CD4-positive, alpha-beta T cell treated with Interleukin-21 for 1 hour (primary cell): ENCODE results near the gene NPLOC4.
"Not testable (repeated sequence)": the region's sequence is repeated elsewhere in the genome, so short reads cannot be mapped to it uniquely, and the experiment has no call there.

Experiments used
- DNase-seq: peaks from one replicate; pipeline ENCODE4 v3.0.0-alpha.2; 2020

NPLOC4 gene

GRCh38 chr17:81531998-81532404, 104.9 kb downstream of the NPLOC4 start:
- DNase-seq: not testable (repeated sequence)

GRCh38 chr17:81531013-81531412, 105.9 kb downstream of the NPLOC4 start:
- not testable (repeated sequence) for DNase-seq

GRCh38 chr17:81529437-81529803, 107.5 kb downstream of the NPLOC4 start:
- DNase-seq: no peak

GRCh38 chr17:81528651-81529436, 108.1 kb downstream of the NPLOC4 start:
- DNase-seq: no peak

- no peak for DNase-seq
These were observed 108.6 kb downstream of the NPLOC4 start for GRCh38 chr17:81528384-81528650.

- DNase-seq: no peak
These were observed 109.1 kb downstream of the NPLOC4 start, which contains the start of gene FSCN2 for GRCh38 chr17:81527591-81528383. TSS of gene FSCN2 (plus strand) at chr17:81528377. CDS start at chr17:81528532, 155 bp downstream.

- no peak for DNase-seq
These were observed 110.0 kb downstream of the NPLOC4 start for GRCh38 chr17:81526662-81527571.

- DNase-seq: no peak
These were observed 112.1 kb downstream of the NPLOC4 start for GRCh38 chr17:81524865-81525159.

- no peak for DNase-seq
These were observed 112.7 kb downstream of the NPLOC4 start for GRCh38 chr17:81524039-81524864.

- DNase-seq: no peak
These were observed 113.4 kb downstream of the NPLOC4 start for GRCh38 chr17:81523402-81524038.

- DNase-seq: no peak
These were observed 114.2 kb downstream of the NPLOC4 start for GRCh38 chr17:81522491-81523401.

- no peak for DNase-seq
These were observed 116.7 kb downstream of the NPLOC4 start for GRCh38 chr17:81520021-81520901.

- peak; percentile 80 for DNase-seq
These were observed 117.5 kb downstream of the NPLOC4 start for GRCh38 chr17:81519284-81520020.

- DNase-seq: no peak
These were observed 118.1 kb downstream of the NPLOC4 start for GRCh38 chr17:81518785-81519283.

- DNase-seq: no peak
These were observed 118.7 kb downstream of the NPLOC4 start for GRCh38 chr17:81518113-81518784.

- peak; percentile 31 for DNase-seq
These were observed 119.4 kb downstream of the NPLOC4 start for GRCh38 chr17:81517339-81518112.

GRCh38 chr17:81517009-81517338, 119.9 kb downstream of the NPLOC4 start:
- no peak for DNase-seq

- no peak for DNase-seq
These were observed 120.5 kb downstream of the NPLOC4 start for GRCh38 chr17:81516439-81516838.
